Gastrocnemius medialis (tissue), 4 donors: ENCODE results near the gene C1orf210. TPM values are rescaled to one million over a fixed set of nuclear protein-coding genes. Genes with fewer than 3 reads are reported as not detected.

Experiments
- ATAC-seq, 2 donors: fragments of 150-250 bp; one replicate each; pipeline ENCODE4 v1.9.1; 2016
- DNase-seq, 2 donors: peaks; one replicate each; pipeline ENCODE4 v3.0.0-alpha.2; 2019
- H3K27ac ChIP-seq, 4 donors: fragments of 200-600 bp; sonication (generic); 1 replicate in 1 of 4; 2 replicates in 3 of 4; pipeline ENCODE4 v1.5.1; 2016 to 2018; ENCODE audit warnings: mild to moderate bottlenecking in 2 of 4, moderate library complexity in 1 of 4
- H3K27me3 ChIP-seq, 3 donors: fragments of 200-600 bp; sonication (generic) in 2 of 3; 1 replicate in 1 of 3; 2 replicates in 2 of 3; pipeline versions ENCODE4 v1.5.1 to v1.6.0; 2016 to 2019; ENCODE audit warnings: mild to moderate bottlenecking in 1 of 3, moderate library complexity in 1 of 3
- H3K36me3 ChIP-seq, 2 donors: fragments of 200-600 bp; sonication (generic) in 1 of 2; one replicate each; pipeline ENCODE4 v1.5.1; 2017 to 2018
- H3K4me1 ChIP-seq, 2 donors: fragments of 200-600 bp; sonication (generic) in 1 of 2; one replicate each; pipeline ENCODE4 v1.5.1; 2016 to 2017; ENCODE audit warnings: mild to moderate bottlenecking in 2 of 2
- H3K4me3 ChIP-seq, 4 donors: fragments of 200-600 bp; sonication (generic) in 3 of 4; 1 replicate in 1 of 4; 2 replicates in 3 of 4; pipeline ENCODE4 v1.5.1; 2016 to 2019; ENCODE audit warnings: mild to moderate bottlenecking in 2 of 4
- H3K9me3 ChIP-seq, 3 donors: fragments of 200-600 bp; sonication (generic) in 2 of 3; 1 replicate in 1 of 3; 2 replicates in 2 of 3; pipeline ENCODE4 v1.5.1; 2016 to 2019
- POLR2A ChIP-seq, 2 donors: fragments of 450-650 bp; IDR thresholded peaks; one replicate each; pipeline ENCODE4 v1.6.1; 2017; ENCODE audit warnings: antibody characterized with exemption in 2 of 2, mild to moderate bottlenecking in 2 of 2, moderate library complexity in 2 of 2
- in situ Hi-C, 4 donors: fragments of 200-750 bp; cut with MboI; loops; one replicate each; pipeline versions ENCODE4 v1.15.0 to v1.8.0; 2017; ENCODE audit warnings: low sequenced_read_pairs in 4 of 4
- intact Hi-C: fragments of 100-400 bp; cut with DNase I; formaldehyde crosslinking; loops from one replicate; pipeline ENCODE4 v1.15.1; 2023; ENCODE audit warnings: low total_unique reads
- total RNA-seq, 4 donors: library from RNA; depleted of rRNA; stranded (reverse); fragments of >200 nt; gene quantifications; one replicate each; pipeline versions ENCODE4 v1.1.0 to v1.2.3, GENCODE V29; 2016
- TF ChIP-seq, protein P1 (sequence below), 5 experiments: fragments of 450-650 bp in 3 of 5; fragments of 200-600 bp in 2 of 5; sonication (generic) in 2 of 5; IDR thresholded peaks in 4 of 5; conservative IDR thresholded peaks in 1 of 5; 1 replicate in 4 of 5; 2 replicates in 1 of 5; pipeline ENCODE4 v1.5.1; 2016 to 2019; ENCODE audit warnings: antibody characterized with exemption in 5 of 5, mild to moderate bottlenecking in 3 of 5, moderate library complexity in 3 of 5

The C1orf210 gene
- total RNA-seq, 4 donors from 2014 or later = 0.27 TPM; not detected in 3

DNA sequence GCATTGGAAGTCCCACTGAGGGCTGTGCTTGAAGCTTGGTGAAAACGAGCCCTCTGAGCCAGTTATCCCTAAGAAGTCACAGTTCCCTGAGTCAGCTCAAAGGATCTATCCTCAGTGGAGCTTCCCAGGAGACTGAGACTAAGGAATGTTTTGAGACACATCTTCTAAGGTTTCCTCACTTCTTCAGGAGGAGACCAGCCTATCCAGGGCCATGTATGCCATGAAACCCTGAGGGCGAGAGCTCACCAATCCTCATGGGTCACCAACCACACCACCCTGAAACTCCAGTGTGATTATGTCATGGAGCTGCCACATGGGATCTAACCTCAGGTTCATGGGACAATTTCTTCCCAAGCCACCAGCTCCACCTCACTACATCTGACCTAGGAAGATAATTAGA lies 7.8 kb upstream of the C1orf210 start:
- in situ Hi-C loops (no loop called here), intact Hi-C loops (no loop called here)
- no peak for TF ChIP-seq POLR2A (IDR thresholded peaks at IDR 0.05)
- TF ChIP-seq, protein P1, sequence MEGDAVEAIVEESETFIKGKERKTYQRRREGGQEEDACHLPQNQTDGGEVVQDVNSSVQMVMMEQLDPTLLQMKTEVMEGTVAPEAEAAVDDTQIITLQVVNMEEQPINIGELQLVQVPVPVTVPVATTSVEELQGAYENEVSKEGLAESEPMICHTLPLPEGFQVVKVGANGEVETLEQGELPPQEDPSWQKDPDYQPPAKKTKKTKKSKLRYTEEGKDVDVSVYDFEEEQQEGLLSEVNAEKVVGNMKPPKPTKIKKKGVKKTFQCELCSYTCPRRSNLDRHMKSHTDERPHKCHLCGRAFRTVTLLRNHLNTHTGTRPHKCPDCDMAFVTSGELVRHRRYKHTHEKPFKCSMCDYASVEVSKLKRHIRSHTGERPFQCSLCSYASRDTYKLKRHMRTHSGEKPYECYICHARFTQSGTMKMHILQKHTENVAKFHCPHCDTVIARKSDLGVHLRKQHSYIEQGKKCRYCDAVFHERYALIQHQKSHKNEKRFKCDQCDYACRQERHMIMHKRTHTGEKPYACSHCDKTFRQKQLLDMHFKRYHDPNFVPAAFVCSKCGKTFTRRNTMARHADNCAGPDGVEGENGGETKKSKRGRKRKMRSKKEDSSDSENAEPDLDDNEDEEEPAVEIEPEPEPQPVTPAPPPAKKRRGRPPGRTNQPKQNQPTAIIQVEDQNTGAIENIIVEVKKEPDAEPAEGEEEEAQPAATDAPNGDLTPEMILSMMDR (IDR thresholded peaks at IDR 0.05 in 4 of 5, conservative IDR thresholded peaks at IDR 0.05 in 1 of 5) = no peak
- H3K36me3 ChIP-seq = no peaks in the 10 kb centered on the region
- no peaks in the 10 kb centered on the region for H3K27me3 ChIP-seq
- ATAC-seq (no peak), DNase-seq (no peak)
- H3K4me3 ChIP-seq = no peak overlapping the region
- H3K9me3 ChIP-seq = no peaks in the 10 kb centered on the region
- peaks cover 19 to 33% of the 10 kb centered on the region in 2 donors for H3K4me1 ChIP-seq
- H3K27ac ChIP-seq = peak overlapping the region; percentile 76 to 84 (median 82)

- ATAC-seq (no peak), DNase-seq (no peak)
- H3K4me1 ChIP-seq = peaks cover 19 to 33% of the 10 kb centered on the region in 2 donors
- no peaks in the 10 kb centered on the region for H3K9me3 ChIP-seq
- intact Hi-C loops = no loop called here
- TF ChIP-seq POLR2A (IDR thresholded peaks at IDR 0.05) = no peak
- TF ChIP-seq, protein P1 (IDR thresholded peaks at IDR 0.05 in 4 of 5, conservative IDR thresholded peaks at IDR 0.05 in 1 of 5) = no peak
- no peaks in the 10 kb centered on the region for H3K27me3 ChIP-seq
- peak overlapping the region; percentile 76 to 84 (median 82) for H3K27ac ChIP-seq
- H3K4me3 ChIP-seq = no peak overlapping the region
- in situ Hi-C loops = no loop called here
- no peaks in the 10 kb centered on the region for H3K36me3 ChIP-seq
Measured at GRCh38 chr1:43292679-43293078, 7.3 kb upstream of the C1orf210 start.

DNA sequence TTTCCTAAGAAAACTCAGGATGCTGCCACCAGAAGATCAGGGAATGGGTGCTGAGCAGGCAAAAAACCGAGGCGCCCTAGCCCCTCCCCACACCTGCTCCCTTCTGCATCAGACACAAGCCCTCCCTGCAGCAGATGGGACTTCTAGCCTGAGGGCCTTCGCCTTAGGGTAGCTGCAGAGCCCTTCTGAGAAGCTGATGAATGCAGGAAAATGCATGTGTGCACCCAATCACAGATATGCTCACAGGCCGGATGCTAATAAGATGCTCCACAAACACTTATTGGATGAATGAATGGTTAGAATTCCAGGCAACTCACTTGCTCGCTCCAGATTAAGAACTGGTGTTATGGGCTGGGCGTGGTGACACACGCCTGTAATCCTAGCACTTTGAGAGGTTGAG lies 6.8 kb upstream of the C1orf210 start:
- intact Hi-C loops = no loop called here
- ATAC-seq (no peak), DNase-seq (no peak)
- Histone ChIP-seq H3K9me3 (no peaks in the 10 kb centered on the region), H3K4me1 (peaks cover 19 to 33% of the 10 kb centered on the region in 2 donors), H3K36me3 (no peaks in the 10 kb centered on the region), H3K27ac (no peak overlapping the region), H3K27me3 (no peaks in the 10 kb centered on the region), H3K4me3 (no peak overlapping the region)
- no peak for TF ChIP-seq POLR2A (IDR thresholded peaks at IDR 0.05)
- TF ChIP-seq, protein P1 (IDR thresholded peaks at IDR 0.05 in 4 of 5, conservative IDR thresholded peaks at IDR 0.05 in 1 of 5) = no peak
- in situ Hi-C loops = no loop called here

- TF ChIP-seq POLR2A (IDR thresholded peaks at IDR 0.05) = no peak
- TF ChIP-seq, protein P1 (IDR thresholded peaks at IDR 0.05 in 4 of 5, conservative IDR thresholded peaks at IDR 0.05 in 1 of 5) = no peak
- Histone ChIP-seq H3K9me3 (no peaks in the 10 kb centered on the region), H3K4me3 (no peak overlapping the region), H3K27me3 (peaks cover 0 to 2% (median 0%) of the 10 kb centered on the region in 3 donors), H3K36me3 (no peaks in the 10 kb centered on the region), H3K4me1 (peaks cover 7 to 11% of the 10 kb centered on the region in 2 donors), H3K27ac (no peak overlapping the region)
- ATAC-seq (no peak), DNase-seq (no peak)
- intact Hi-C loops (no loop called here), in situ Hi-C loops (no loop called here)
Measured at GRCh38 chr1:43288785-43289706, 3.7 kb upstream of the C1orf210 start.
